Ramos (cell line): ENCODE measurements around the gene SLC37A1.

ENCODE experiments used
- in situ Hi-C: fragments of 300-500 bp; cut with MboI; formaldehyde crosslinking; loops from one replicate; pipeline ENCODE4 v1.14.3; 2022; ENCODE audit warnings: low sequenced_read_pairs; ENCODE audit not compliant: unreplicated experiment

SLC37A1 gene

GRCh38 chr21:42555756-42556438, 42.2 kb downstream of the SLC37A1 start:
- in situ Hi-C loops, result no loop called here

GRCh38 chr21:42556476-42556875, 42.8 kb downstream of the SLC37A1 start:
- in situ Hi-C loops, result no loop called here

- in situ Hi-C loops, result no loop called here
These were observed 43.3 kb downstream of the SLC37A1 start for GRCh38 chr21:42556960-42557359.

- in situ Hi-C loops, result no loop called here
These were observed 43.8 kb downstream of the SLC37A1 start for GRCh38 chr21:42557420-42557819.

- in situ Hi-C loops, result no loop called here
These were observed 44.7 kb downstream of the SLC37A1 start for GRCh38 chr21:42558368-42558767.

GRCh38 chr21:42558846-42559245, 45.2 kb downstream of the SLC37A1 start:
- in situ Hi-C loops, result no loop called here

GRCh38 chr21:42559326-42559725, 45.7 kb downstream of the SLC37A1 start:
- in situ Hi-C loops, result no loop called here

- in situ Hi-C loops, result no loop called here
These were observed 47.0 kb downstream of the SLC37A1 start for GRCh38 chr21:42560517-42561179.

- in situ Hi-C loops, result no loop called here
These were observed 48.4 kb downstream of the SLC37A1 start for GRCh38 chr21:42561762-42562650.

- in situ Hi-C loops, result no loop called here
These were observed 49.2 kb downstream of the SLC37A1 start for GRCh38 chr21:42562816-42563215.

- in situ Hi-C loops, result no loop called here
These were observed 49.6 kb downstream of the SLC37A1 start for GRCh38 chr21:42563261-42563660.

- in situ Hi-C loops, result no loop called here
These were observed 50.0 kb downstream of the SLC37A1 start for GRCh38 chr21:42563686-42564085.

- in situ Hi-C loops, result no loop called here
These were observed 50.9 kb downstream of the SLC37A1 start for GRCh38 chr21:42564561-42564971.

- in situ Hi-C loops, result no loop called here
These were observed 51.7 kb downstream of the SLC37A1 start for GRCh38 chr21:42565206-42565810.

- in situ Hi-C loops, result no loop called here
These were observed 52.4 kb downstream of the SLC37A1 start for GRCh38 chr21:42565886-42566523.

GRCh38 chr21:42566524-42567213, 53.0 kb downstream of the SLC37A1 start:
- in situ Hi-C loops, result no loop called here

GRCh38 chr21:42567214-42567555, 53.5 kb downstream of the SLC37A1 start:
- in situ Hi-C loops, result no loop called here

- in situ Hi-C loops, result no loop called here
These were observed 54.2 kb downstream of the SLC37A1 start for GRCh38 chr21:42567861-42568260.

- in situ Hi-C loops, result no loop called here
These were observed 54.7 kb downstream of the SLC37A1 start for GRCh38 chr21:42568376-42568775.
